Activated T-cell treated with anti-CD3 and anti-CD28 coated beads, Interleukin-2, amount 50 U/mL, for 24 hours (primary cell): ENCODE data around the gene SBNO1.

Experiments used
- DNase-seq: peaks from one replicate; pipeline ENCODE4 v3.0.0-alpha.2; 2020
- H3K27ac Mint-ChIP-seq: 2 replicates; pipeline ENCODE4 v1.8.0; 2020; ENCODE audit warnings: mild to moderate bottlenecking, mixed read lengths
- H3K27me3 Mint-ChIP-seq: 2 replicates; pipeline ENCODE4 v1.8.0; 2020; ENCODE audit warnings: mixed read lengths
- H3K36me3 Mint-ChIP-seq: 2 replicates; pipeline ENCODE4 v1.8.0; 2020; ENCODE audit warnings: low read depth, mixed read lengths
- H3K4me1 Mint-ChIP-seq: 2 replicates; pipeline ENCODE4 v1.8.0; 2020; ENCODE audit warnings: low read depth, mixed read lengths
- H3K4me3 Mint-ChIP-seq: 2 replicates; pipeline ENCODE4 v1.8.0; 2020; ENCODE audit warnings: mild to moderate bottlenecking, moderate library complexity, mixed read lengths
- H3K9me3 Mint-ChIP-seq: 2 replicates; pipeline ENCODE4 v1.8.0; 2020; ENCODE audit warnings: mixed read lengths

The SBNO1 gene

GRCh38 chr12:123243671-123244262, 120.9 kb downstream of the SBNO1 start:
- no peak overlapping the region for H3K4me3 Mint-ChIP-seq
- peaks cover 72% of the 10 kb centered on the region for H3K36me3 Mint-ChIP-seq
- DNase-seq: no peak
- peaks cover 60% of the 10 kb centered on the region for H3K4me1 Mint-ChIP-seq
- H3K9me3 Mint-ChIP-seq: no peaks in the 10 kb centered on the region
- H3K27me3 Mint-ChIP-seq: no peaks in the 10 kb centered on the region
- peak overlapping the region; percentile 76 for H3K27ac Mint-ChIP-seq

- Mint-ChIP-seq H3K36me3 (peaks cover 69% of the 10 kb centered on the region), H3K27ac (peak overlapping the region; percentile 76), H3K4me3 (peak overlapping the region; percentile 13), H3K4me1 (peaks cover 60% of the 10 kb centered on the region), H3K9me3 (no peaks in the 10 kb centered on the region), H3K27me3 (no peaks in the 10 kb centered on the region)
- DNase-seq: no peak
Measured at GRCh38 chr12:123242116-123242904, 122.3 kb downstream of the SBNO1 start.
